ENCODE data around the gene PLEKHO2. TPM values are rescaled to one million over a fixed set of nuclear protein-coding genes. Genes with fewer than 3 reads are reported as not detected.

PLEKHO2 gene
- total RNA-seq, 2 experiments from 2014 or later, result 12.8 to 13.9 TPM

GRCh38 chr15:64816452-64816851, 25.3 kb upstream of the PLEKHO2 start:
- CTCF ChIA-PET, result no interaction called here
- POLR2A ChIA-PET, result no interaction called here

DNA sequence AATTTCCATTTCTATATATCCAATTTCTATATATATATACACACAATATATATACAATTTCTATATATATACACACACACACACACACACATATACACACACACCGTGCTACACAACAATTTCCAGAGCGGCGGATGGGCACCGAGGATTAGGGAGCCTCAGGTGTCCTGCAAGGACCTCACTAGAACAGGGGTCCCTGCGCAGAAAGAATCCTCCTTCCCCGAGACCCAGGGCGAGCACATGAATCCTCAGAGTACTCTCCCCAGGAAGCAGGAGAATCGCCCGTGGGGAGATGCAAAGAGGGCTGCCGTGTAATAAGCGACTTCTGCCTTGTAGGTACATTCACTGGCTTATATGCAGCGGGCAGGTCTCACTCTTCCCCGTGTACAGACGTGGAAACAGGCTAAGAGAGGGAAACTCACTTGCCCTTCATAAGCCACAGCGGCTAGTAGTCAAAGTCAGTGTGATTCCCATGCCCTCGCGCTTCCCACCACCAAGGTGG, 16.7 kb upstream of the PLEKHO2 start:
- CTCF ChIA-PET, result interaction anchor here (1.1 kb wide), 1 partner anchor 10 kb away, joined by 4 read pairs; no protein-coding TSS in a partner anchor
- POLR2A ChIA-PET, result interaction anchor here (0.9 to 1.0 kb wide), 2 partner anchors 14 to 69 kb away, joined by 3 to 6 read pairs; no protein-coding TSS in a partner anchor

DNA sequence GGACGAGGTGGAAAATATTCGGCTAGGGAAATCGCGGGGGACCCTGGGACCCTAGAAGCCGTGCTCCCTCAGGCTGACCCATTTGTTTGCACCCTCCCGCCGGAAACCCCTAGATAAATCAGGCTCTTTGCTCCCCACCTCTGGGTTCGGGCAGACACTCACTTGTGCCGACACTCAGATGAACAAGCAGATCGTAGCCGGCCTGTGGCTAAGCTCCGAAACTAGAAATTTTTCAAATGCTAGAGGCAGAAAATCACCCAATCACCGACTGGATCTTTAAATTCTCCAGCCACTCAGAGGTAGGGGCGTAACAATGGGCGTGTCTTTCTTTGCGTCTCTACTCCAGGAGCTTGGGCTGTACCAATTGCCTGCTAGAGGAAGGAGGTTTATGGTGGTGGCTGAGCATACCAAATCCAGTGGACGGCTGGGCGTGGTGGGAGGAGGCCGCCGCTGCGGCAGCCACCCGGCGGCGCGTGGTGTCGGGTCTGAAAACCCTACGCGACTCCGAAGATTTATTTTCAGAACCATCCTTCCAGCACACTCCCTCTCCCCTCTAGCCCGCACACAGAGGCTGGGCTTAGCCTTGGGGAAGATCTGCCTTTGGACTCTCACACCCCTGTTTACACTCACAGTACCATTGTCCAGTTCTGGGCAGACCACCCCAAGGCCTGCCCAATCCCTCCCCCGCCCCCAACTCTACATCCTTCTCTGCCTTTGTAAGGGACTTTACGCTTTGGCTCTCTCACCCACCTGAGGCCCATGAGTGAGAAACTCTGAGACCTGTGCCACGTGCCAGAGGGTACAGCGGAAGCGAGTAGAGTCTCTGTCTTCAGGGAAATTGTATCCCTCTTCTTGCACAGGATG, 16.1 kb upstream of the PLEKHO2 start, which contains the start of gene PIF1:
Gene PIF1 (minus strand): TSS at position 217 of the 864 bp plus-strand sequence. CDS start 1,312 bp downstream, outside the sequence.
- CTCF ChIA-PET, result interaction anchor here (0.8 to 1.1 kb wide), 2 partner anchors 10 to 16 kb away, joined by 4 to 5 read pairs; no protein-coding TSS in a partner anchor
- POLR2A ChIA-PET, result interaction anchor here (0.5 to 1.0 kb wide), 4 partner anchors 8 to 68 kb away, joined by 3 to 6 read pairs (median 3); no protein-coding TSS in a partner anchor

DNA sequence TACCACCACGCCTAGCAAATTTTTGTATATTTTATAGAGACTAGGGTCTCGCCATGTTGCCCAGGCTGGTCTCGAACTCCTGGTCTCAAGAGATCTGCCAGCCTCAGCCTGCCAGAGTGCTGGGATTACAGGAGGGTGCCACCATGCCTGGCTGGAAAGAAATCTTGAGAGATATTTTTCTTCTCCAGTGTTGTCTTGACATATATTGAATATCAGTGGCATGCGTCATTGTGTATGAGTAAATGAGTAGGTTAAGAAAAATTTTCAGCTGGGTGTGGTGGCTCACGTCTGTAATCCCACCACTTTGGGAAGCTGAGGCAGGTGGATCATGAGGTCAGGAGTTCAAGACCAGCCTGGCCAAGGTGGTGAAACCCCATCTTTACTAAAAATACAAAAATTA, 12.7 kb upstream of the PLEKHO2 start:
- CTCF ChIA-PET, result interaction anchor here (0.6 kb wide), 1 partner anchor 60 kb away, joined by 3 read pairs; no protein-coding TSS in a partner anchor
- POLR2A ChIA-PET, result interaction anchor here (0.6 kb wide), 1 partner anchor 12 kb away, joined by 5 read pairs; no protein-coding TSS in a partner anchor

GRCh38 chr15:64833690-64834089, 8.0 kb upstream of the PLEKHO2 start:
- POLR2A ChIA-PET, result interaction anchor here (0.5 to 1.1 kb wide), 2 partner anchors 8 to 326 kb away, joined by 3 to 5 read pairs; no protein-coding TSS in a partner anchor

GRCh38 chr15:64836023-64836536, 5.6 kb upstream of the PLEKHO2 start:
- POLR2A ChIA-PET, result interaction anchor here (0.8 to 1.0 kb wide), 2 partner anchors 58 to 160 kb away, joined by 3 read pairs; no protein-coding TSS in a partner anchor
- CTCF ChIA-PET, result interaction anchor here (0.6 to 4.4 kb wide), 11 partner anchors 11 to 369 kb away, joined by 3 to 22 read pairs (median 5); partner anchors contain the start of gene PIF1

More at GRCh38 chr15:64833690-64834089, 8.0 kb upstream of the PLEKHO2 start:
- CTCF ChIA-PET, result interaction anchor here (0.7 kb wide), 3 partner anchors 10 to 331 kb away, joined by 3 read pairs; no protein-coding TSS in a partner anchor

- POLR2A ChIA-PET, result no interaction called here
- CTCF ChIA-PET, result interaction anchor here (0.6 to 4.4 kb wide), 6 partner anchors 14 to 106 kb away, joined by 3 to 22 read pairs (median 4); no protein-coding TSS in a partner anchor
Measured at GRCh38 chr15:64837502-64837901, 4.2 kb upstream of the PLEKHO2 start.

- CTCF ChIA-PET, result interaction anchor here (0.9 to 2.1 kb wide), 5 partner anchors 32 to 94 kb away, joined by 3 to 14 read pairs (median 3); no protein-coding TSS in a partner anchor
- POLR2A ChIA-PET, result interaction anchor here (0.5 to 2.2 kb wide), 4 partner anchors 19 to 619 kb away, joined by 3 to 12 read pairs (median 9); no protein-coding TSS in a partner anchor
Measured at GRCh38 chr15:64841060-64841343, 713 bp upstream of the PLEKHO2 start.

DNA sequence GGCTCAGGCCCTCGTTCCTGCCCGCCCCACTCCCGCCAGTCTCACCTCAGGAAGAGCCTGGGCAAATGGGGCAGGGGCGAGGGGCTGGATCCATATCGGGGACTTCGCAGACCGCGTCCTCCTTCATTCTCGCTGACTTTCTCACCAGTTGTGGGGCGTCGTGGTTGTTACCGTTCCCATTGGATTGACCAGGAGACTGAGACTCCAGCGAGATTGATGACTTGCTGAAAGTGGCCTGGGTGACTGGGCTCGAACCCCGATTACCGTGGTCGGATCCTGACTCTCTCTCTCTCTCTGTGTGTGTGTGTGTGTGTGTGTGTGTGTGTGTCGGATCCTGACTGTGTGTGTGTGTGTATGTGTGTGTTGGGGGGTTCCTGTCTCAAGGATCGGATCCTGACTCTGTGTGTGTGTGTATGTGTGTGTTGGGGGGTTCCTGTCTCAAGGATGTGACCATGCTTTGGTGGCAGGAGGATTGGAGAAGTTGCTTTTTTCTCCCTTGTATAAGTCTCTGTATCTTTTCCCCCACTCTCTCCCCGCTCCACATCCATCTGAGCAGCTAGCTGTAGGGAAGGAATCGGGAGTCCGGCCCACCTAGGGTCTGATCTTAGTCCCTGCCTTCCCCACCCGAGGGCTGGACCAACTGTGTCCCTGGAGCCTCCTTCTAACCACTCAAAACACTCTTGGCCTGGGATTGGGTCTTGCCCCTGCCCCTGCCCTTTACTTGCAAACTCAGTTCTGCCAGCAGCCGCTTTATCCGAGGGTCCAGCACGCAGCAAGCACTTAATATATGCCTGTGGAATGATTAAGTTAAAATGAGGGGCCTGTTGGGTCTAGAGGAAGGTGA, 603 bp downstream of the PLEKHO2 start:
- POLR2A ChIA-PET, result interaction anchor here (0.7 to 1.8 kb wide), 2 partner anchors 47 to 52 kb away, joined by 3 to 13 read pairs; no protein-coding TSS in a partner anchor
- CTCF ChIA-PET, result no interaction called here

DNA sequence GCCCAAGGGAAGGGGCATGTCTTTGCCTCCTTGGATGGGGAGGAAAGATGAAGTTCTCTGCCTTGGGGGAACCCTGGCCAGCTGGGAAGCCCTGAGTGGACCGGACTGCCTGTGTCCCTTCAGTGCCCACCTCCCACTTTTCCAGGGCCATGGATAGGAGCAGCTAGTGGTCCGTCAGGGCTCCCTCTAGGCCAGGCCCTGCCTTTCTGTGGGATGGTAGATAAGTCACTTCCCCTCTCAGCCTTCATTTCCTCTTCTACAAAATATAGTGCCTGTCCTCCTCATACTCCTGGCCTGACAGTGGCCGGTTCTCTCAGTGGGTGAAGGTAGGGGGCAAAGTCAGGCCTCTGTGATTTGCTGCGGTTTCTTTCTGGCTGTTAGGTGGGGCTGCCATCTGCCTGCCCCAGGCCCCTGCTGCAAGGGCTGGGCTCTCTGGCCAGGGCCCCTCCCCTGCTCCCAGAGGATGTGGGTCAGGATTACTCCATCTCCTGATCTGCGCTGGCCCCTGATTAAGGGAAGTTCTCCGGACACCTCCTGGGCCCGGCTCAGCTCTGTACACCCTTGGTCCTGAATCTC, 1.4 kb downstream of the PLEKHO2 start:
- POLR2A ChIA-PET, result interaction anchor here (0.7 to 1.8 kb wide), 2 partner anchors 46 to 51 kb away, joined by 3 to 13 read pairs; no protein-coding TSS in a partner anchor
- CTCF ChIA-PET, result interaction anchor here (0.7 to 1.8 kb wide), 2 partner anchors 21 to 51 kb away, joined by 3 to 6 read pairs; no protein-coding TSS in a partner anchor

DNA sequence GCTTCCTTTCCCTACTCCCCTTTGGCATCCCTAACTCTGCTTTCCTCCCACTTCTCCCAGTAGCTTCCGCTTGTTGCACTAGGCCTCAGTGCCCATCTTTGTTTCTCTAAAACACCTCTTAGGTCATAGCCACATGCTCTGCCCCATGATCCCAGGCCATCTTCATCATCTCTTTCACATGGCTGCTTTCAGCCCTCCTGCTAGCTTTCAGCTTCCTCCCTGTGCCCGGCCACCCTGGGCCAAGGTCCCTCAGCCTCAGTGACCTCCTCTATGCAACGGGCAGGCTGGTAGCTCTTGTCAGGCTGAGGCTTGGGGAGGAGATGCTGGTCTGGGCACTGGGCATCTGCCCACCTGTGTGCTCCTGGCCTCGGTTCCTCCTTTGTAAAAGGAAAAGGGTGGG, 2.3 kb downstream of the PLEKHO2 start:
- POLR2A ChIA-PET, result interaction anchor here (0.5 to 1.8 kb wide), 2 partner anchors 48 to 50 kb away, joined by 3 to 13 read pairs; no protein-coding TSS in a partner anchor

GRCh38 chr15:64844576-64845145, 2.9 kb downstream of the PLEKHO2 start:
- ChIA-PET POLR2A (interaction anchor here (0.5 to 0.6 kb wide), 3 partner anchors 47 to 110 kb away, joined by 3 to 8 read pairs (median 4); no protein-coding TSS in a partner anchor), CTCF (interaction anchor here (0.7 to 1.8 kb wide), 3 partner anchors 11 to 49 kb away, joined by 3 to 6 read pairs (median 3); no protein-coding TSS in a partner anchor)

More for the DNA sequence above, 2.3 kb downstream of the PLEKHO2 start:
- CTCF ChIA-PET, result interaction anchor here (0.7 to 1.8 kb wide), 2 partner anchors 10 to 50 kb away, joined by 3 to 6 read pairs; no protein-coding TSS in a partner anchor

- CTCF ChIA-PET, result interaction anchor here (1.2 kb wide), 1 partner anchor 36 kb away, joined by 3 read pairs; no protein-coding TSS in a partner anchor
Measured at GRCh38 chr15:64845183-64845611, 3.5 kb downstream of the PLEKHO2 start.

GRCh38 chr15:64845831-64846595, 4.3 kb downstream of the PLEKHO2 start:
- ChIA-PET CTCF (interaction anchor here (1.1 to 1.2 kb wide), 2 partner anchors 36 to 53 kb away, joined by 3 read pairs; no protein-coding TSS in a partner anchor), POLR2A (interaction anchor here (0.7 kb wide), 1 partner anchor 48 kb away, joined by 3 read pairs; no protein-coding TSS in a partner anchor)

More at GRCh38 chr15:64845183-64845611, 3.5 kb downstream of the PLEKHO2 start:
- POLR2A ChIA-PET, result interaction anchor here (0.6 kb wide), 1 partner anchor 110 kb away, joined by 8 read pairs; no protein-coding TSS in a partner anchor

DNA sequence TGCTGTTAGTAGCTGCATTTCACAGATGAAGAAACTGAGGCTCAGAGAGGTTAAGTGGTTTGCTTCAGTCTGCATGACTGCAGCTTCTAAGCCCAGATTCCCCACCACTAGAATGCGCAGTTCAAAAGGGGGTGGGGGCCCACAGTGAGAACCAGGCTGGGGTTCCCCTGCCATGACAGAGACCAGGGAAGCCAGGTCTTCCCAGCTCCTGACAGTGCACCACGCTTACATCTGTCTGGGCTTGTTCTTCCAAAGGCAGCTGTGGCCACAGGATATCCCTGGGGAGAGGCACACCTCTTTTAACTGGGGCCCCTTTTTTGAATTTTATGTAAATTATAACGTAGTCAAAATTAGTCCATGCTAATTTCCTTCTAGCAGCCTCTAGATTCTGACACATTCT, 5.3 kb downstream of the PLEKHO2 start:
- ChIA-PET CTCF (interaction anchor here (1.1 kb wide), 1 partner anchor 52 kb away, joined by 3 read pairs; no protein-coding TSS in a partner anchor), POLR2A (no interaction called here)

DNA sequence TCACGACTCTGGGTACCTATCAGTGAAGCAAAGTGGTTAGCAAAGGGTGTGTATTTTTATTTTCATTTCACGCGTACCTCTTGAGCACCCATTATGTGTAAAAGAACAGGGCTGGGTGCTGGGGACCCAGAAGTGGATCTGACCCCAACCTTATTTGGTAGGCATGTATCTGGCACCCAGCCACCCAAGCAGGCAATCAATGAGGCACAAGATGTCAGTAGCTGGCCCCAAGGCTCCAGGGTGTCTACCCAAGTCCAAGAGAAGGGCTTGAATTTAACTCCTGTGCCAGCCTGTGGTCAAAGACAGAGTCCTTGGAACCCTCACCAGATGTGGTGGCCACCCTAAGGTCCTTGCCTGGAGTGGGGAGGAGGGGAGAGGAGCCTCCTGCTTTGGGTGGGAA, 5.7 kb downstream of the PLEKHO2 start:
- ChIA-PET CTCF (interaction anchor here (0.9 kb wide), 1 partner anchor 11 kb away, joined by 3 read pairs; no protein-coding TSS in a partner anchor), POLR2A (no interaction called here)

All from activated CD8-positive, alpha-beta memory T cell treated with anti-CD3 and anti-CD28 coated beads for 36 hours (primary cell).